ENCODE measurements around the gene PCDHB6.
"Not testable (repeated sequence)": the region's sequence is repeated elsewhere in the genome, so short reads cannot be mapped to it uniquely, and the experiment has no call there.

The PCDHB6 gene

DNA sequence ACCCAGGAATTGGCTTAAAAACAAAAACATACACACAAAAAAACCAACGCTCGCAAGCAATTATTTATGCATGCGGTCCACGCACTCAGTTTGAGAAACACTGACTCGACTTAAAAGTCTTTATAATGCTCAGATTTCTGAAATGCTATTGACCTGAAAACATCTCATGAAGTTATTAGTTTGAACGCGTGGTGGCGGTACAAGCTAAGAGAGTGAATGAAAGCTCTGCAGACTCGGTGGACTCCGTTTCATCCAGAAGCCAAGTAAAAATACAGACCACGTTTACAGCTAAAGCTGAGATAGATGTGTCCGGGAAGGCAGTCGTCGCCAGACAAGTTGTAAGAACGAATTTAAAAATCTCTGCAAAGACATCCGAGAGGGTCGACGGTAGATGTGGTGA is at the start of gene PCDHB6:
TSS of gene PCDHB6 (plus strand) at position 246 of the 400 bp plus-strand sequence. CDS start 201 bp downstream, outside the sequence.
- peak in 2 of 56 donors; percentile 3 to 8 for DNase-seq

DNA sequence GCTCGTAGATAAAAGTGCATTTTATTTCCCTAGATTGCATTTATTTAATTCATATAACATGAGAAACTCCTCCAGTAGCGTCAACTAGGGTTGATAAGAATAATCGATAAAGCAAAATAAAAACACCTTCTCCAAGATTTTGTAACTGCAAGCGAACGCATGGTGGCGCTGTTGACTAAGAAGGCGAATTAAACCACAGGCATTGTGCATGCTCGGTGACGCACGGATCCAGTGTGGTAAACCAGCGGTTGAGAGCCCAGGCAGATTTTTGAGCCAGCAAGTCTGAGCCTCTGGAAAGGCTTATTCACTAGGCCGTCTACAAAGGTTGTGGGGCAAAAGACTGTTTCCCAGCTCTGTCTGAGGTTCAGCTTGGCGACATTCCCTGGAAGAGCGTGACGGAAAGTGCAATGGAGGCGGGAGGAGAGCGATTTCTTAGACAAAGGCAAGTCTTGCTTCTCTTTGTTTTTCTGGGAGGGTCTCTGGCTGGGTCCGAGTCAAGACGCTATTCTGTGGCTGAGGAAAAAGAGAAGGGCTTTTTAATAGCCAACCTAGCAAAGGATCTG is 49.5 kb upstream of the PCDHB6 start, which contains the start of gene PCDHB3:
TSS of gene PCDHB3 (plus strand) at position 231 of the 563 bp plus-strand sequence. CDS start at position 408, 177 bp downstream.
- peak in 22 of 56 donors; percentile 3 to 52 (median 24) for DNase-seq

DNA sequence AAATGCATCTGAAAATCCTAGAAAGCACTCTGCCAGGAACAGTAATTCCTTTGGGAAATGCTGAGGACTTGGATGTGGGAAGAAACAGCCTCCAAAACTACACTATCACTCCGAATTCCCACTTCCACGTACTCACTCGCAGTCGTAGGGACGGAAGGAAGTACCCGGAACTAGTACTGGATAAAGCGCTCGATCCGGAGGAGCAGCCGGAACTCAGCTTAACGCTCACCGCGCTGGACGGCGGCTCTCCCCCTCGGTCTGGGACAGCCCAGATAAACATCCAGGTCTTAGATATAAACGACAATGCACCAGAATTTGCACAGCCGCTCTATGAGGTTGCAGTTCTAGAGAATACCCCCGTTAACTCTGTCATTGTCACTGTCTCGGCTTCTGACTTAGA is 48.8 kb upstream of the PCDHB6 start:
- no peak for DNase-seq

DNA sequence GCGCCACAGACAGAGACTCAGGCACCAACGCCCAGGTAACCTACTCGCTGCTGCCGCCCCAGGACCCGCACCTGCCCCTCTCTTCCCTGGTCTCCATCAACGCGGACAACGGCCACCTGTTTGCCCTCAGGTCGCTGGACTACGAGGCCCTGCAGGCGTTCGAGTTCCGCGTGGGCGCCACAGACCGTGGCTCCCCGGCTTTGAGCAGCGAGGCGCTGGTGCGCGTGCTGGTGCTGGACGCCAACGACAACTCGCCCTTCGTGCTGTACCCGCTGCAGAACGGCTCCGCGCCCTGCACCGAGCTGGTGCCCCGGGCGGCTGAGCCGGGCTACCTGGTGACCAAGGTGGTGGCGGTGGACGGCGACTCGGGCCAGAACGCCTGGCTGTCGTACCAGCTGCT is 47.8 kb upstream of the PCDHB6 start:
- DNase-seq: not testable (repeated sequence)

DNA sequence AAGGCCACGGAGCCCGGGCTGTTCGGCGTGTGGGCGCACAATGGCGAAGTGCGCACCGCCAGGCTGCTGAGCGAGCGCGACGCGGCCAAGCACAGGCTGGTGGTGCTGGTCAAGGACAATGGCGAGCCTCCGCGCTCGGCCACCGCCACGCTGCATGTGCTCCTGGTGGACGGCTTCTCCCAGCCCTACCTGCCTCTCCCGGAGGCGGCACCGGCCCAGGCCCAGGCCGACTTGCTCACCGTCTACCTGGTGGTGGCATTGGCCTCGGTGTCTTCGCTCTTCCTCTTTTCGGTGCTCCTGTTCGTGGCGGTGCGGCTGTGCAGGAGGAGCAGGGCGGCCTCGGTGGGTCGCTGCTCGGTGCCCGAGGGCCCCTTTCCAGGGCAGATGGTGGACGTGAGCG is 47.4 kb upstream of the PCDHB6 start:
- not testable (repeated sequence) for DNase-seq

DNA sequence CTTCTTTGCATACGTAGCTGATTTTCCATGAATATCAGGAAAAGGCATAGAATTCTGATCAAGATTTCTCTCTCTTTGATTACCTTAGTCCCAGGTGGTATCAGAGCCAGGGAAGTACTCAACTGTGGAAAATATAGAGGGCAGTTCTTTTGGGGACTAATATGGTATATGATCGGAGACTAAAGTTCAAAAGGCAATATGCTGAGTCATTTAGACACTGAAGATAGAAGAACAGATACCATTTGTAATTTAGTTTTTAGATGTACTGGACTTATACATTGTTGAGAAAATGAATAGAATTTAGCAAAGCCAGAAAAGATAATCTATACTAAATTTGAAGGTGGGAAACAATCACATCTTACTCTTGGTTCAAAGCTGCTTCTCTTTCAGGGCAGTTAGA is 44.5 kb upstream of the PCDHB6 start:
- DNase-seq: no peak

DNA sequence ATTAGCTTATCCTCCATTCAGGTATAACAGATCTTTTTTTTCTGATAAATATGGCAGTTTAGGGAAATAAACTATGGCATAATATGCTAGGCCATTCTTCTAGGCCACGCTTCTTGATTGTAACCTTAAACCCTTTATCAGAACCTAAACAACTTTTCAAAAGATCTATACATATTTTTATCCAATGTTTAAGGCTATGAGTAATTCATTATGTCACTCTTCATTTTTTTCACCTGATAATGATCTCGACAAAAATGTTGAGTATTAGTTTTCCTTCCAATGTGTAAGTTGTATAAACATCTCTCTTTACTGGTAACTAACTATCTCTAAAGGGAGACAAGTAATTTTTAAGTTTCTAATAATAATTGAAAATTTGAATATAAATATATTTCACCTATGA is 30.6 kb upstream of the PCDHB6 start:
- DNase-seq: no peak

DNA sequence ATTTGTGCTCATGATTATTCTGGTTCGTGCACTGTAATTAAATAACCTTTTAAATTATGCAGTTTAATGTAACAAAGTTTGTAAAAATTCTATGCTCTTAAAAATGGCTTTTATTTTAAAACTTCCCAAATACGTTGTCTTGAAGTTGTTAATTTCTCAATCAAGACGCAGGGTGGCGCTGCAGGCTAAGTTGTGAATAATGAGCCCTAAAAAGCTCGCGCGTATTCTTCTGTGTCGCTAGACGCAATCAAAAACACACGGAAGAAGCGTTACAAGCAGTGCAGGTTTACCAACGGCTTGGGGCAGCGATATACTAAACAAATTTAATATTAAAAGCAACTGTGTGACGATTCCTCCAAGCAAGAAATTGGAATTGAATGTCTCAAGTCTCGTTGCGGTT is 28.3 kb upstream of the PCDHB6 start, which contains the start of gene PCDHB4:
TSS of gene PCDHB4 (plus strand) at position 256 of the 400 bp plus-strand sequence. CDS start 181 bp downstream, outside the sequence.
- peak in 13 of 56 donors; percentile 2 to 60 (median 11) for DNase-seq

DNA sequence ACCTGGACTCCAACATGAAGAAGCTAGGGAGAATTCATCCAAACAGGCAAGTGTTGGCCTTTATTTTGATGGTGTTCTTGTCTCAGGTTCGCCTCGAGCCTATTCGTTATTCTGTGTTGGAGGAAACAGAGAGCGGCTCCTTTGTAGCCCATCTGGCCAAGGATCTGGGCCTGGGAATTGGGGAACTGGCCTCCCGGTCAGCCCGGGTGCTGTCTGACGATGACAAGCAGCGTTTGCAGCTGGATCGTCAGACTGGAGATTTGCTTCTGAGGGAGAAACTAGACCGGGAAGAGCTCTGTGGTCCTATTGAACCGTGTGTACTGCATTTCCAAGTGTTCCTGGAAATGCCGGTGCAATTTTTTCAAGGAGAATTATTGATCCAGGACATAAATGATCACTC is 27.9 kb upstream of the PCDHB6 start:
- DNase-seq: peak in 2 of 56 donors; percentile 5 to 14

DNA sequence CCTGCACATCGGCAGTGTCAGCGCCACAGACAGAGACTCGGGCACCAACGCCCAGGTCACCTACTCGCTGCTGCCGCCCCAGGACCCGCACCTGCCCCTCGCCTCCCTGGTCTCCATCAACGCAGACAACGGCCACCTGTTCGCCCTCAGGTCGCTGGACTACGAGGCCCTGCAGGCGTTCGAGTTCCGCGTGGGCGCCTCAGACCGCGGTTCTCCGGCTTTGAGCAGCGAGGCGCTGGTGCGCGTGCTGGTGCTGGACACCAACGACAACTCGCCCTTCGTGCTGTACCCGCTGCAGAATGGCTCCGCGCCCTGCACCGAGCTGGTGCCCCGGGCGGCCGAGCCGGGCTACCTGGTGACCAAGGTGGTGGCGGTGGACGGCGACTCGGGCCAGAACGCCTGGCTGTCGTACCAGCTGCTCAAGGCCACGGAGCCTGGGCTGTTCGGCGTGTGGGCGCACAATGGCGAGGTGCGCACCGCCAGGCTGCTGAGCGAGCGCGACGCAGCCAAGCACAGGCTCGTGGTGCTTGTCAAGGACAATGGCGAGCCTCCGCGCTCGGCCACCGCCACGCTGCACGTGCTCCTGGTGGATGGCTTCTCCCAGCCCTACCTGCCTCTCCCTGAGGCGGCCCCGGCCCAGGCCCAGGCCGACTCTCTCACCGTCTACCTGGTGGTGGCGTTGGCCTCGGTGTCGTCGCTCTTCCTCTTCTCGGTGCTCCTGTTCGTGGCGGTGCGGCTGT is 26.3 kb upstream of the PCDHB6 start:
- DNase-seq: not testable (repeated sequence)

DNA sequence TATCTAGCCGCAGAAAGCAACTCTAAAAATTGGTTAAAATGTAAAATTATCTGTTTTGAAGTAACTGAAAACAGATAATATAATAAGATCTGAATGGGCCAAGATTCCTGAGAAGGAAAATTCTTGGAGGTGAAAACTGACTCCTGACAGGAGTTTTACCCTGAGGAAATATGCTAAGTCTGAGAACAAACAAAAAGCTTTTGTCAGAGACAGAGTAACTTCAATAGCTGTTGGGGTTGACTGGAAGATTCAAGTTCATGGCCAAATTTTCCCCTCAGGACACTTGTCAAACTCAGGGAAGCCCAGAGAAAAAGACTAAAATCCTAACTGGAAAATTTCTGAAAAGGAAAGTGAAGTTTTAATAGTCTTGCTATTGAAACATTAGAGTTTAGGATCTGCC is 22.6 kb upstream of the PCDHB6 start:
- DNase-seq: no peak

DNA sequence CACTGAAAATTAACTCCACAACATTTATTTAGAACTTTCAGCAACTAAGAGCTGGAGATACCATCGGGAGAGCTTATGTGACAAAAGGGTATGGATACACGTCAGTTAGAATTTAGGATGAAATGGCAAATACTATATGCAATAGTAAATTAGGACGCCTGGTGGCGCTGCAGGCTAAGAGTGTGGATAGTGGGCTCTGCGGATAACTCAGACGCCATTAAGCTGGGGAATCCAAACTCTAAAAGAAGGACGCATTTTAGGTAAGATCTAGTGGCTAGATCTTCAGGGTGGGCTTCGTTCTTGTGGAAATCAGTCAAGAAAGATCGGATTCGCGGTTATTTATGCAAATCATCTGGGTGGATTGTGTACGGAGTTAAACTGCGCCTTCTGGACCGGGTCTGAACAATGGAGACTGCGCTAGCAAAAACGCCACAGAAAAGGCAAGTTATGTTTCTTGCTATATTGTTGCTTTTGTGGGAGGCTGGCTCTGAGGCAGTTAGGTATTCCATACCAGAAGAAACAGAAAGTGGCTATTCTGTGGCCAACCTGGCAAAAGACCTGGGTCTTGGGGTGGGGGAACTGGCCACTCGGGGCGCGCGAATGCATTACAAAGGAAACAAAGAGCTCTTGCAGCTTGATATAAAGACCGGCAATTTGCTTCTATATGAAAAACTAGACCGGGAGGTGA is 14.7 kb upstream of the PCDHB6 start, which contains the start of gene PCDHB5:
TSS of gene PCDHB5 (plus strand) at position 177 of the 688 bp plus-strand sequence. CDS start at position 406, 229 bp downstream.
- DNase-seq: peak in 8 of 56 donors; percentile 1 to 38 (median 10)

DNA sequence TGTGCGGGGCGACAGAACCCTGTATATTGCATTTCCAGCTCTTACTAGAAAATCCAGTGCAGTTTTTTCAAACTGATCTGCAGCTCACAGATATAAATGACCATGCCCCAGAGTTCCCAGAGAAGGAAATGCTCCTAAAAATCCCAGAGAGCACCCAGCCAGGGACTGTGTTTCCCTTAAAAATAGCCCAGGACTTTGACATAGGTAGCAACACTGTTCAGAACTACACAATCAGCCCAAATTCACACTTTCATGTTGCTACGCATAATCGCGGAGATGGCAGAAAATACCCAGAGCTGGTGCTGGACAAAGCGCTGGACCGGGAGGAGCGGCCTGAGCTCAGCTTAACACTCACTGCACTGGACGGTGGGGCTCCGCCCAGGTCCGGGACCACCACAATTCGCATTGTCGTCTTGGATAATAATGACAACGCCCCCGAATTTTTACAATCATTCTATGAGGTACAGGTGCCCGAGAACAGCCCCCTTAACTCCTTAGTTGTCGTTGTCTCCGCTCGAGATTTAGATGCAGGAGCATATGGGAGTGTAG is 14.1 kb upstream of the PCDHB6 start:
- DNase-seq: no peak

DNA sequence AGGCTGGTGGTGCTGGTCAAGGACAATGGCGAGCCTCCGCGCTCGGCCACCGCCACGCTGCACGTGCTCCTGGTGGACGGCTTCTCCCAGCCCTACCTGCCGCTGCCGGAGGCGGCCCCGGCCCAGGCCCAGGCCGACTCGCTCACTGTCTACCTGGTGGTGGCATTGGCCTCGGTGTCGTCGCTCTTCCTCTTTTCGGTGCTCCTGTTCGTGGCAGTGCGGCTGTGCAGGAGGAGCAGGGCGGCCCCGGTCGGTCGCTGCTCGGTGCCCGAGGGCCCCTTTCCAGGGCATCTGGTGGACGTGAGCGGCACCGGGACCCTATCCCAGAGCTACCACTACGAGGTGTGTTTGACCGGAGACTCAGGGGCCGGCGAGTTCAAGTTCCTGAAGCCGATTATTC is 12.5 kb upstream of the PCDHB6 start:
- DNase-seq: not testable (repeated sequence)

DNA sequence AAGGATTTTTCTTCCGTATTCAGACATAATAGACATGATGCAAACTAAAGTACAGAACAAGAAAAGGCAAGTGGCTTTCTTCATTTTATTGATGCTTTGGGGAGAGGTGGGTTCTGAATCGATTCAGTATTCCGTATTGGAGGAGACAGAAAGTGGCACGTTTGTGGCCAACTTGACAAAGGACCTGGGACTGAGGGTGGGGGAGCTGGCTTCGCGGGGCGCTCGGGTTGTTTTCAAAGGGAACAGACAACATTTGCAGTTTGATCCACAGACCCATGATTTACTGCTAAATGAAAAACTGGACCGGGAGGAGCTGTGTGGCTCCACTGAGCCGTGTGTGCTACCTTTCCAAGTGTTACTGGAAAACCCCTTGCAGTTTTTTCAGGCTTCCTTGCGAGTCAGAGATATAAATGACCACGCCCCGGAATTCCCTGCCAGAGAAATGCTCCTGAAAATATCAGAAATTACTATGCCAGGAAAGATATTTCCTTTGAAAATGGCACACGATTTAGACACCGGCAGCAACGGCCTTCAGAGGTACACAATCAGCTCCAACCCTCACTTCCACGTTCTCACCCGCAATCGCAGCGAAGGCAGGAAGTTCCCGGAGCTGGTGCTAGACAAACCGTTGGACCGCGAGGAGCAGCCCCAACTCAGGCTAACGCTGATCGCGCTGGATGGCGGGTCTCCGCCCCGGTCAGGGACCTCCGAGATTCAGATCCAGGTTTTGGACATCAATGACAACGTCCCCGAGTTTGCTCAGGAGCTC is 551 bp downstream of the PCDHB6 start:
- no peak for DNase-seq

DNA sequence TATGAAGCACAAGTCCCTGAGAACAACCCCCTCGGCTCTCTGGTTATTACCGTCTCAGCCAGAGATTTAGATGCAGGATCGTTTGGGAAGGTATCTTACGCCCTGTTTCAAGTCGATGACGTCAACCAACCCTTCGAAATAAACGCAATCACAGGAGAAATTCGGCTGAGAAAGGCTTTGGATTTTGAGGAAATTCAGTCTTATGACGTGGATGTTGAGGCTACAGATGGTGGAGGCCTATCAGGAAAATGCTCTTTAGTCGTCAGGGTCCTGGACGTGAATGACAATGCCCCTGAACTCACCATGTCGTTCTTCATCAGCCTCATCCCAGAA is 1.1 kb downstream of the PCDHB6 start:
- DNase-seq: no peak

DNA sequence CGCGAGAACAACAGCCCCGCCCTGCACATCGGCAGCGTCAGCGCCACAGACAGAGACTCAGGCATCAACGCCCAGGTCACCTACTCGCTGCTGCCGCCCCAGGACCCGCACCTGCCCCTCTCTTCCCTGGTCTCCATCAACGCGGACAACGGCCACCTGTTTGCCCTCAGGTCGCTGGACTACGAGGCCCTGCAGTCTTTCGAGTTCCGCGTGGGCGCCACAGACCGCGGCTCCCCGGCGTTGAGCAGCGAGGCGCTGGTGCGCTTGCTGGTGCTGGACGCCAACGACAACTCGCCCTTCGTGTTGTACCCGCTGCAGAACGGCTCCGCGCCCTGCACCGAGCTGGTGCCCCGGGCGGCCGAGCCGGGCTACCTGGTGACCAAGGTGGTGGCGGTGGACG is 1.8 kb downstream of the PCDHB6 start:
- not testable (repeated sequence) for DNase-seq

DNA sequence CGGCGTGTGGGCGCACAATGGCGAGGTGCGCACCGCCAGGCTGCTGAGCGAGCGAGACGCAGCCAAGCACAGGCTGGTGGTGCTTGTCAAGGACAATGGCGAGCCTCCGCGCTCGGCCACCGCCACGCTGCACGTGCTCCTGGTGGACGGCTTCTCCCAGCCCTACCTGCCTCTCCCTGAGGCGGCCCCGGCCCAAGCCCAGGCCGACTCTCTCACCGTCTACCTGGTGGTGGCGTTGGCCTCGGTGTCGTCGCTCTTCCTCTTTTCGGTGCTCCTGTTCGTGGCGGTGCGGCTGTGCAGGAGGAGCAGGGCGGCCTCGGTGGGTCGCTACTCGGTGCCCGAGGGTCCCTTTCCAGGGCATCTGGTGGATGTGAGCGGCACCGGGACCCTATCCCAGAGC is 2.2 kb downstream of the PCDHB6 start:
- not testable (repeated sequence) for DNase-seq

DNA sequence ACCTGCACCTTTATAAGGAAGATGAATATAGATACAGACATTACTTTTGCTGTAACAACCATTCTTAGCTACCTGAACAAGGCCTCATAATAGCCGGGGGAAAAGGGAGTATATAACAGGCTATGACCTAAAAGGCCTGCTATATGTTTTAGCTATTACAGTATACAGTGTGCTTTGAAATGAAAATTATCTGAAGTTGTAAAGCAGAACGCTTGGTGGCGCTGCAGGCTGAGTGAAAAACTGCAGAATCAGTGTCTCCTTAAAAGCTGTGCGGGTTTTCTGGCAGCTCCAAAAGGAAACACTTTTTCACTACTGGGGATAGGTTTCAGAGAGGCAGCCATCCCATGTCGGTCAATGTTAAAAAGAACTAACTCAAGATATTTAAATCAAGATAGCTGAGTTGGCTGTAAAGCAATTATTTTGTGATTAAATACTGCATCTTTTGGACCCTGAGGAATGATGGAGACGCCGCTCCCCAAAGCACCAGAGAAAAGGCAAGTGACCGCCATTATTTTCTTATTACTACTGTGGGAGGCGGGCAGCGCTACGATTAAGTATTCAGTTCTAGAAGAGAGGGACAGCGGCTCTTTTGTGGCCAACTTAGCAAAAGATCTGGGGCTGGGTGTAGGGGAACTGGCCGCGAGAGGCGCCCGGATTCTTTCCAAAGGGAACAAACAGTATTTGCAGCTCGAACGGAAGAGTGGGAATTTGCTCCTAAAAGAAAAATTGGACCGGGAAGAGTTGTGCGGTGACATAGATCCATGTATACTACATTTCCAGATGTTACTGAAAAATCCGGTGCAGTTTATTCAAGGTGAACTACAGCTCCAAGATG is 5.9 kb downstream of the PCDHB6 start:
- no peak for DNase-seq

DNA sequence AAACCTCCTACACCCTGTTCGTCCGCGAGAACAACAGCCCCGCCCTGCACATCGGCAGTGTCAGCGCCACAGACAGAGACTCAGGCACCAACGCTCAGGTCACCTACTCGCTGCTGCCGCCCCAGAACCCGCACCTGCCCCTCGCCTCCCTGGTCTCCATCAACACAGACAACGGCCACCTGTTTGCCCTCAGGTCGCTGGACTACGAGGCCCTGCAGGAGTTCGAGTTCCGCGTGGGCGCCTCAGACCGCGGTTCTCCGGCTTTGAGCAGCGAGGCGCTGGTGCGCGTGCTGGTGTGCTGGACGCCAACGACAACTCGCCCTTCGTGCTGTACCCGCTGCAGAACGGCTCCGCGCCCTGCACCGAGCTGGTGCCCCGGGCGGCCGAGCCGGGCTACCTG is 7.5 kb downstream of the PCDHB6 start:
- DNase-seq: not testable (repeated sequence)
